AG10803 (cell line): Measurements from ENCODE around the gene SSR3.
"Not testable (repeated sequence)": the region's sequence is repeated elsewhere in the genome, so short reads cannot be mapped to it uniquely, and the experiment has no call there.

Experiments
- DNase-seq: peaks from one replicate; pipeline ENCODE4 v3.0.0; 2010; ENCODE audit warnings: low read depth
- H3K4me3 ChIP-seq: 2 replicates; pipeline ENCODE4 v1.5.1; 2011; ENCODE audit warnings: mild to moderate bottlenecking, low read length, control low read depth
- CTCF ChIP-seq: conservative IDR thresholded peaks from 2 replicates; pipeline ENCODE4 v1.5.1; 2011; ENCODE audit warnings: mild to moderate bottlenecking, low read length, control low read depth, inconsistent platforms

The SSR3 gene

GRCh38 chr3:156599089-156599874, 44.4 kb upstream of the SSR3 start:
- TF ChIP-seq CTCF, result no peak
- H3K4me3 ChIP-seq, result no peak overlapping the region
- no peak for DNase-seq

DNA sequence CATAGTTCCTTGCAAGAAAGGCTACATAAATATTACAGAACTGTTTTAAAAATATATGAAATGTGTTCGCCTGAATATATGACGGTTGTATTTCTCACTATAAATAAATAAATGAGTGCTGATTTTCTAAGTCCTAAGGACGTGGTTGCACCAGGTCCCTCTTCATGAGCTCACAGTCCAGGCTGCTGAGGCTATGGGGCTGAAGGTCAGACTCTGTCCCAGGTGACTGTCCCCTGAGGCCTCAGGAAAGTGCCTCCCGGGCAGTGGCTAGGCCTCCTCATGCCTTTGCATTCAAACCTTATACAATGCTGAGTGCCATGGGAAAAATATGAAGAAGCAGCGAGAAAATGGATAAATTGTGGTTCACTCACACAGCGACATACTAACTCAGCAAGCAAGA, 43.5 kb upstream of the SSR3 start:
- TF ChIP-seq CTCF, result no peak
- no peak for DNase-seq

GRCh38 chr3:156594219-156594683, 39.3 kb upstream of the SSR3 start:
- TF ChIP-seq CTCF, result no peak
- DNase-seq, result no peak
- peak overlapping the region; percentile 15 for H3K4me3 ChIP-seq

More for the DNA sequence above, 43.5 kb upstream of the SSR3 start:
- H3K4me3 ChIP-seq, result no peak overlapping the region

GRCh38 chr3:156593814-156594213, 38.9 kb upstream of the SSR3 start:
- DNase-seq, result no peak
- no peak overlapping the region; the same call in 1 of the 2 replicates for H3K4me3 ChIP-seq
- no peak for TF ChIP-seq CTCF

DNA sequence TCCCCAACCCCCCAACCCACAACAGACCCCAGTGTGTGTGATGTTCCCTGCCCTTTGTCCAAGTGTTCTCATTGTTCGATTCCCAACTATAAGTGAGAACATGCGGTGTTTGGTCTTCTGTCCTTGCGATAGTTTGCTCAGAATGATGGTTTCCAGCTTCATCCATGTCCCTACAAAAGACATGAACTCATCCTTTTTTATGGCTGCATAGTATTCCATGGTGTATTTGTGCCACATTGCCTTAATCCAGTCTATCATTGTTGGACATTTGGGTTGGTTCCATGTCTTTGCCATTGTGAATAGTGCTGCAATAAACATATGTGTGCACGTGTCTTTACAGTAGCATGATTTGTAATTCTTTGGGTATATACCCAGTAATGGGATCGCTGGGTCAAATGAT, 34.9 kb upstream of the SSR3 start:
- H3K4me3 ChIP-seq, DNase-seq: not testable (repeated sequence)

DNA sequence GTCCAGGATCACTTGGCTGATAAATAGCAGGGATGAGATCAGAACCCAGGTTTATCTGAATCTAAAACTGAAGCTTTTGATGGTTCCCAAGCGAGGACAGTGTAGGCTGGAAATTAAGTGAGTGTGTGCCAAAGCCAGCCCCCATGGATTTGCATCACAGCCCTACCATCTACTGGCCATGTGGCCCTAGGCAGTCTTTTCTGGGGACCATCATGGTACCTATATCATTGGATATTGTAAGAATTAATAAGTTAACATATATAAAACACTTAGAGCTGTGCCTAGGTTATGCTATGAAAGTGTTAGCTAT, 32.8 kb upstream of the SSR3 start:
- DNase-seq, result no peak
- TF ChIP-seq CTCF, result no peak
- H3K4me3 ChIP-seq, result no peak overlapping the region

DNA sequence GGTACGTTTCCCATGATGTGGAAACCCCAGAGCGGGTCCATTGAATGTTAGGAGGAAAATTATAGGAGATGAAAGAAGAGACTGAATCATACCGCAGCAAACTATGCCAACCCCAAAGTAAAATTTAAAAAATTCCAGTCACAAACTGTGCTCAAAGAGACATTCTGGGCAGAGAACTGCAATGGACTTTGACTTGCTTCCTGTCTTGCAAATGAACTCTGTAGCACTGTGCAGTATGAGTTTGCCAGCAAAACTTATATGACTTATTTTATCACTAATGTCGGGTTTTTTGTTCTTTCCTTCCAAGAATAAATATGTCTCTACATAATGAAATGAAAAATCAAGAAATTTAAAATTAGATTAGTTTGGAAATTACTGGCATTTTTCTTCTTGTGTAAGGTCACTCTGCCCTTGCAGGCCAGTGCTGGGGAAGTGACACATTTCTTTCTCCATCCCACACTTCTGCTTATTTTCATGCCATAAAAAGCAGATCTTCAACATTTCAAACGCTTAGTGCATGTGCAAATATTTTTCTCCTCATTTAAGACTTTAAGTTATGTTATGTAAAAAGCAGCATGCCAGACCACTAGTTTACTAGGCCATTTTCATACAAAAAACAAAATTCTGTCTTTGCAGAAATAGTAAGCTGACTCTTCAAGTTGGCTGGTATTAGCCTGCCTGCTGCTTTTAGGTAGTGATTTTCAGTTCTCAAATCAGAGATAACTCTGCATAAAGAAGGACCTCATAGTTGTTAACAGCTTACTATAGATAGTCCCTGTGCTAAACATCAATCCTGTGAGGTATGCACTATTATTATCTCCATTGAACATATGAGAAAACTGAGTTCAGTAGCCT, 32.2 kb upstream of the SSR3 start:
- H3K4me3 ChIP-seq, result no peak overlapping the region
- TF ChIP-seq CTCF, result no peak
- DNase-seq, result peak; percentile 3
